GM21825 (cell line): ENCODE results near the gene PCMT1.
A peak's percentile ranks its signal among the peaks of the same experiment; 100 is the strongest.
"Not testable (repeated sequence)": the region's sequence is repeated elsewhere in the genome, so short reads cannot be mapped to it uniquely, and the experiment has no call there.

ENCODE experiments used
- ATAC-seq: cut with Tn5 transposase; IDR thresholded peaks from one replicate; pipeline ENCODE4 v1.9.1; 2021; ENCODE audit warnings: mild to moderate bottlenecking, moderate library complexity; ENCODE audit not compliant: unreplicated experiment

PCMT1 gene

DNA sequence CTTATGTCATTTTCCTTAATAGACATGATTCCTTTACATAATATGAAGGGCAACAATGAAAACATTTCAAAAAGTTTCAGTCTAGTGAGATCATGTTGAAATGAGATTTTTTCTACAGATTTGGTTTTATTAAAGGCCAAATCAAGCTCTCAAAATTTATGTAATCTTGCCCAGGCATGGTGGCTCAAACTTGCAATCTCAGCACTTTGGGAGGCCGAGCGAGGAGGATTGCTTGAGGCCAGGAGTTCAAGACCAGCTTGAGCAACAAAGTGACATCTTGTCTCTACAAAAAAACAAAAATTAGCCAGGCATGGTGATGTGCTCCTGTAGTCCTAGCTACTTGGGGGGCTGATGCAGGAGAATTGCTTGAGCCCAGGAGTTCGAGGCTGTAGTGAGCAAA, 63.8 kb downstream of the PCMT1 start:
- ATAC-seq: no peak

DNA sequence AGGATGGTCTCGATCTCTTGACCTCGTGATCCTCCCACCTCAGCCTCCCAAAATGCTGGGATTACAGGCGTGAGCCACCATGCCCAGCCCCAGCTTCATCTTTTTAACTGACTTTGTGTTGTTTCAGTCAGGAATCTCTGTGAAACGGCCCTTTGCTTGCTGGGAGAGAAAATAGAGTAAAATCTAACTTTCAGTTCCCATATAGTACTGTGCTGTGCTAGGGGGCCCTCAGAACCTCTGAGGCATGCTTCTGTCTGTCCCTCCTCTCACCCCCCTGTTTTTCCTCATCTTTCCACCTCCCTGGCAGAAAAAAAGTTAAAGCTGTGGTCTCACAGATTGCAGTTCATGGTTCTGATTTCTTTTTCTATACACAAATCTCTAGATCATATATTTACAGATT, 66.2 kb downstream of the PCMT1 start:
- ATAC-seq: no peak

- no peak for ATAC-seq
Measured at GRCh38 chr6:149820506-149820905, 71.0 kb downstream of the PCMT1 start.

DNA sequence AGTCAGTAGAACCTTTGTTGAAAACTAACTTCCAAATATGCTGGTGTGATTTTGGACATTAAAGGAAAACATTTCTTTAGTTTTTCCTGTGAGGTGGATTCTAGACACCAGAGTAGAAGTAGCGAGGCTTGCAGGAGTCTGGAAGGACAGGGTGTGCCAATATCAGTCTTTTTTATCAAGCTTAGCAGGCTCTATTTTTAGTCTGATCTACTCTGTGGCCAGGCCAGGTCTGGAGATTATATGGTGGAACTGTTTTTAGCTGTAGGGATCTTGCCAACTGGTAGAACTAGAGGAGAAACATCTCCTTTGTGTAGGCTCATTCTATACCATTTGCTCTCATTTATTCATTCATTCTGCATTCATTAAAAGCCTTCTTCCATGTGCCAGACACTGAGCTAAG, 72.0 kb downstream of the PCMT1 start:
- no peak for ATAC-seq

DNA sequence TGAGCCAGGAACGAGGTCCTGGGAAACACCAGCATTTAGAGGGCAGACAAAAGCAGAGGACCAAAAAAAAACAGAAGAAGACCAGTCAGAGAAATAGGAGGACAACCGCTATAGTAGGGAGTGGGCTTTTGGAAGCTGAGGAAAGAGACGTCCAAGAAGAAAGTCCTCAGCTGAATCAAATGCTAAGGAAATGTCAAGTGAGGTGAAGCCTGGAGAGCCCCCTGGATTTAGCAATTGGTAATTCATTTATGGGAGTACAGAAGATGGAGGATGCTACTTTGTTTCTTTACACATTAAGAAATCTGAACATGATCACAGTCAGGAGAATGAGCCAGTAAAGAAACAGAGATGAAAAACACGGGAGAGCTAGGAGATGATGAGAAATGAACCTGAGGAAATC, 73.5 kb downstream of the PCMT1 start:
- no peak for ATAC-seq

- no peak for ATAC-seq
Measured at GRCh38 chr6:149825292-149825691, 75.8 kb downstream of the PCMT1 start.

DNA sequence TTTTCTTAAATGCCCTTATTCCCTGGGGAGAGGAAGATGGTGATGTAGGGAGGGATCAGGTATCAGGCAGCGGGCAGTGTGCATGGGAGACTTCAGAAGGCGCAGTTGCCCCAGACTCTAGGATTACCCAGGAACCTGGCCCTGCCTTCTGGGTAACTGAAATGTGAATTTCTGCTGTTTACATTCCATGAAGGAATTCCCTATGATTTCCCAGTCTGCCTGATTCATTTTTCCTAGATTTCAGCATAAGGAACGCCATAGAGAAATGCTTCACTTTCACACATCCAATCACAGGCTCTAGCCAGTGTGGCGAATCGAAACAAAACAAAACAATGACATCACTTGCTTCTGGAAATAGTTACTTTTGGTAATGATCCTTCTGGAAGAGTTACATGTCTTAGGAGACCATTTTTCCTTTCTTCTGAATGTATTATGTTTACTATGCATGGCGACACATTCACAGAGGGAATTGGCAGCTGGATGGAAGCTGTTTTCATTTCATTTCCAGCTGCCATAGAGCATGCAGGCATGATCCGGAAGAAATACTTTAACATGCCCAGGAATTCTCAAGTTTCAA, 81.3 kb downstream of the PCMT1 start:
- ATAC-seq: no peak

DNA sequence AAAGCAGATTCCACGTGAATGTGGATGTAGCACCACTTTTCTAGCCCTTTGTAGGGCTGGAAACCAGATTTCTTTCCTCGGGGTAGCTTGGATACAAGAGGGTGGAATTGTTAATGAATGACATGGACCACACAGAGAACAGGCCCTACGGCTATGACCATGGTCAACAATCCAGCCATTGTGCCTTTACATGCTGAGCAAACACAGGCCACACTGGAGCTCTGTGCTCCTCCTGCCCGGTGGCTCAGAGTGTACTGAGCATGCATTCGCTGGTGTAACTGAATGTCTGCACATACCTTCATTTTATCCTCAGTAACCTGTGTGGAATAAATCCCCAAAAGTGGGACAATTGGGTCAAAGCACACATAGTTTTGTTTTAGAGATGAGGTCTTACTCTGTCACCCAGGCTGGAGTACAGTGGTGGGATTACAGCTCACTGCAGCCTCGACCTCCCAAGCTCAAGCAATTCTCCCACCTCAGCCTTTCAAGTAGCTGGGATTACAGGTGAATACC, 81.8 kb downstream of the PCMT1 start:
- no peak for ATAC-seq

GRCh38 chr6:149833651-149834050, 84.1 kb downstream of the PCMT1 start:
- ATAC-seq: no peak

DNA sequence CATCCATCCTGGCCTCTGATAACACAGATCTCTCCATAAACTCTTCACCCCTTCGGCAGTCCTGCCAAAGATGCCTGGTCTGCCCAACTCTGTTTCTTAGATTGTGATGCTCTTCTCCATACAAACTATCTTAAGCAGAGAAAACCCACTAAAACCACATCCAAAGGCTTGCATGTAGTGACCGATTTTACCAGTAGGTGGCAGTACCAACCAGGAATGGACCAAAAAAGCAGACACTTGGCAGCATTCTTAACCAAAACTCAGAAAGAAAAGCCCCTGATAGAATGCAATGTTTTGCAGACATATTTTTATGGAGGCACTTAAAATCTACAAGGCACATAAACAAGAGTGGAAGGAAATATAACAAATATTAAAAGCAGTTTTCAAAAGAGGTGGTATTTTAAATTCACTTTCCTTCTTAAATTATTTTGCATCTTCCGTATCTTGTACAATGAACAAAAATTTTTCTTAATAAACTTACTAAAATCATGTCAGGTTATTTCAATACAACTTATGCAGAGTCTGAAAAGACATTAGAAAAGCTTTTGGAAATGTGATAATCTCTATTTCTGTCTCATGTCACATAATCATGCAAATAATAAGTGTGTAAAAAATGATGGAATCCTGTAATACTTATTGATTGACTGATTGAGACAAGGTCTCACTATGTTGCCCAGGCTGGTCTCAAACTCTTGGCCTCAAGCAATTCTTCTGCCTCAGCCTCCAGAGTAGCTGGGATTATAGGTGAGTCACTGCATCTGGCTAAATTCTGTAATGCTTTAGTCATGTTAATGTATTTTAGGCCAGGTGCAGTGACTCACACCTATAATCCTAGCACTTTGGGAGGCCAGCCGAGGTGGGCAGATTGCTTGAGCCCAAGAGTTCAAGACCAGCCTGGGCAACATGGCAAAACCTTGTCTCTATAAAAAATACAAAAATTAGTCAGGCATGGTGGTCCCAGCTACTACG, 85.3 kb downstream of the PCMT1 start:
- no peak for ATAC-seq

- no peak for ATAC-seq
Measured at GRCh38 chr6:149840345-149841075, 91.0 kb downstream of the PCMT1 start.

GRCh38 chr6:149842331-149842730, 92.8 kb downstream of the PCMT1 start:
- ATAC-seq: no peak

DNA sequence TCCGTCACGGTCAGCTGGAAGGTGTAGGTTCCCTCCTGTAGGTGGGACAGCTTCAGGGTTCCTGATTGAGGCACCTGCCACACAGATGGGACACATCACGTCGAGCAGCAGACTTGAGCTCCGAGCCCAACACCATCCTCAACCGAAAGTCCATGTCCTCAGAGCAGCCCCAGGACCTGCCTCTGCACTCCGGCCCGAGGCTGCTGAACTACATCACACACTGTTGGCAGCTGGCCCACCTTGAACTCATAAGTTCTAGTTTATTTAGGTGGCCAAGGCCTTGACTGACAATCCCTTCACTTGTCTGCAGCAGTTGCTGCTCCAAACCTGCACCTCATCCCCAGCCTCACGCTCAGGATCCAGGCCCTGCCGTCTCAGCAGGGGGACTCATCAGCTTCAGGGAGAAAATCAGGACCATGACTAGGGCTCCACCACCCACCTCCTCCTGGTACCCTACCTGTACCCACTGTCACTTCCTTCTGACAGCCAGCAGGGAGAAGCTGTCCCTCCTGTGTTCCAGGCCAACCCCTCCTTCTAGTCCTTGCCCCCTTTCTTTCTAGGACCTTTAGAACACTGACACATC, 93.6 kb downstream of the PCMT1 start:
- ATAC-seq: no peak

GRCh38 chr6:149844036-149844435, 94.5 kb downstream of the PCMT1 start:
- not testable (repeated sequence) for ATAC-seq

DNA sequence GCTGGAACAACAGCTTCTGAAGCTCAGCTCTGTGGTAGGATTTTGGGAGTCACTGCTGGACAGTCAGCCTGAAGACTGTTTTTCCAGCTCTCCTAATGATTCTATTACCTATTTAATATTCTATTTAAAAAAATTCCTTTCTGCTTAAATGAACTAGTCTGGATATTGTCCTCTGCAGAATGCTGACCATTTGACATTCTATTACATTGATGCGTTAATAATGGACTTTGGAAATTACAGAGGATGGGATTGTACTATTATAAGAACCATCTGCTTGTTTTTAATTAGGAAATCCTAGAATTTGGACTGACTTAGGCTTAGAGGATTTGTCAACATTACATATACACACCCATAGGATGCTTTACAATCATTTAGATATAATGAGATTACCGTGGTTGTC, 94.9 kb downstream of the PCMT1 start:
- ATAC-seq: no peak

DNA sequence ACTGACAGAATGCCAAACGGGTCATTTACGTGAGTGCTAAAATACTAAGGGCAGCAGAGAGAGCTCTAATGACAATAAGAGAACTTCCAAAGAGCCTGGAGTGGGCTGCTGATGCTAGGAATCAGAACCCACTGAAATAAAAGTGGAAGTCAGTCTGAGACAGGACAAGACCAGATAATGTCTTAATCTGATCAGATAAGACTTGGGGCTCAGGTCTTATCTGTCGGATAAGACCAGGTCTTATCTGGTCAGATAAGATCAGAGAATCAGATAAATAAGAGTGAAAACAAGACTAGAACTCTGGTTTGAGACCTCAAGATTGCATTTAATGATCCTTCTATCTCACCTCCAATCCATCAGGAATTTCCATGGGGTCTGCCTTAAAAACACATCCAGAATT, 96.0 kb downstream of the PCMT1 start:
- no peak for ATAC-seq

DNA sequence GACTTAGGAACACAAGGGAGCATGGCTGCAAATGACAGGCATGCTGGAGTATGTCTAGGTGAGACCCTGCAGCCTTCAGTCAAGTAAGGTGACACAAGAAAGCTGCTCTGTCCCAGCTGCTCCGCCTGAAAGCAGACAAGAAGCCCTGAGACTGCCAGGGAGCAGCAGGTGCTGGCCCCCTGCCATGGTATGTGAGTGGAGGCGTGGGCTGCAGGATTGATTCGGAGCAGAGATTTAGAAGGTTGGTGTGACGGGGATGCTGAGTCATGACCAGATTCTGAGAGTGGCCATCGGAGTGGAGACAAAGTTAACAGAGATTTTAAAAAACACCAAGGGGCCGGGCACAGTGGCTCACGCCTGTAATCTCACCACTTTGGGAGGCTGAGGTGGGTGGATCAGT, 96.8 kb downstream of the PCMT1 start:
- no peak for ATAC-seq

DNA sequence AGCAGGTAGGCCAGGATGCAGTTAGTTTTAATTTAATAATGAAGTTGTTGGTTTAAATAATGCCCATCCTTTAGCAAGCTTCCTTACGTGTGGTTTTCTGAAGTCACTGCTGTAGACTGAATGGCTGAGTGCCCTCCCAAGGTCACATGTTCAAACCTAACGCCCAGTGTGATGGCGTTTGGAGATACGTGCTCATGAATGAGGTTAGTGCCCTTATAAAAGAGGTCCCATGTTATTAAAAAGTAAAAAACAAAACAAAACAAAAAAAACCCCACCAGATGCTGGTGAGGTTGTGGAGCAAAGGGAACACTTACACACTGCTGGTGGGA, 98.4 kb downstream of the PCMT1 start:
- ATAC-seq: no peak

DNA sequence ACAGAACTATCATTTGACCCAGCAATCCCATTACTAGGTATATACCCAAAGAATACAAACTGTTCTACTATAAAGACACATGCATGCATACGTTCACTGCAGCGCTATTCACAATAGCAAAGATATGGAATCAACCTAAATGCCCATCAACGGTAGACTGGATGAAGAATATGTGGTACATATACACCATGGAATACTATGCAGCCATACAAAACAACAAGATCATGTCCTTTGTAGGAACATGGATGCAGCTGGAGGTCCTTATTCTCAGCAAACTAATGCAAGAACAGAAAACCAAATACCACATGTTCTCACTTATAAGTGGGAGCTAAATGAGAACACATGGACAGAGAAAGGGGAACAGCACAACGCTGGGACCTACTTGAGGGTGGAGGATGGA, 98.8 kb downstream of the PCMT1 start:
- ATAC-seq: not testable (repeated sequence)

DNA sequence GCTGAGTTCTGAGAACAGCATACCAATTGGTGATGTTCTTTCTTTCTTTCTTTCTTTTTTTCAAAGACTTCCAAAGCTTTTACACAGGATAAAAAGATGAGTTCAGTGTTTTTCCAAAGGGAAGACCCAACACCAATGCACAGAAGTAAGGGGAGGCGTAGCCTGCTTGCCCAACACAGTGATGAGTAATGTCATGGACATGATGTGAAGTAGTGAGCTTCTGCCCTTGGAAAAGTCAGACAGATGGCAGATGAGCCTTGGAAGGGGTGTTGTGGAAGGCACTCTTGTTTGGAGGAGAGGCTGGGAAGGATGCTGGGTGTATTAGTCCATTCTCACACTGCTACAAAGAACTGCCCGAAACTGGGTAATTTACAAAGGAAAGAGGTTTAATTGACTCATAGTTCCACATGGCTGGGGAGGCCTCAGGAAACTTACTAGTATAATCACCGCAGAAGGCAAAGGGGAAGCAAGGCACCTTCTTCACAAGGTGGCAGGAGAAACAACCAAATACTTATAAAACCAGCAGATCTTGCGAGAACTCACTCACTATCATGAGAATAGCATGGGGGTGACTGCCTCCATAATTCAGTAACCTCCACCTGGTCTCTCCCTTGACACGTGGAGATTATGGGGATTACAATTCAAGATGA, 102.0 kb downstream of the PCMT1 start:
- no peak for ATAC-seq

DNA sequence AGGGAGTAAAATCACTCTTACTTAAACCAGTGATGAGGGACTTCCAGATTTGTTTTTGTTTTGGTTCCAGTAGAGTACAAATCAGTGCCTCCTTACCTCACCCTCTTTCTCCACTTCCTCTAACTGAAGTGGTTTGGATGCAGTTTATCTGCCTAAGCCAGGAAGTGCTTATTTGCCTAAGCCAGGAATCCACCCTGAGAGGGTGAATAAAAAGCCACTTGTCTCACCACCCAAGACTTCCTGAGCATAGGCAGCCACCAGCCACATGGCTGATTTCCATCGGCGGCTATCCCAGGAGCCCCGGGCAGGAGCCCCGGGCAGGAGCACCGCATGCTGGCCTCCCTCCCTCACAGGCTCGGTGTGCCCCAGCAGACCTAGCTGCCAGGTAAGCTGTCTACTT, 102.6 kb downstream of the PCMT1 start:
- peak; percentile 85 for ATAC-seq
